GM19372 (cell line): Measurements from ENCODE around the gene ZSWIM6.

Experiments
- ATAC-seq: cut with Tn5 transposase; IDR thresholded peaks from one replicate; pipeline ENCODE4 v1.9.1; 2021; ENCODE audit warnings: mild to moderate bottlenecking, low read depth, moderate library complexity; ENCODE audit not compliant: unreplicated experiment

The ZSWIM6 gene

GRCh38 chr5:61576556-61576955 lies 244.5 kb downstream of the ZSWIM6 start:
- no peak for ATAC-seq

- no peak for ATAC-seq
Observed at GRCh38 chr5:61578858-61579503, 246.9 kb downstream of the ZSWIM6 start.

GRCh38 chr5:61582205-61582820 lies 250.3 kb downstream of the ZSWIM6 start:
- ATAC-seq, result no peak

GRCh38 chr5:61582887-61583286 lies 250.8 kb downstream of the ZSWIM6 start:
- ATAC-seq, result no peak

- ATAC-seq, result no peak
Observed at GRCh38 chr5:61586096-61587084, 254.3 kb downstream of the ZSWIM6 start.

GRCh38 chr5:61587125-61587524 lies 255.1 kb downstream of the ZSWIM6 start:
- ATAC-seq, result no peak

- no peak for ATAC-seq
Observed at GRCh38 chr5:61588216-61588615, 256.2 kb downstream of the ZSWIM6 start.

- no peak for ATAC-seq
Observed at GRCh38 chr5:61589946-61590345, 257.9 kb downstream of the ZSWIM6 start.

GRCh38 chr5:61590473-61590872 lies 258.4 kb downstream of the ZSWIM6 start:
- ATAC-seq, result no peak

GRCh38 chr5:61591859-61592258 lies 259.8 kb downstream of the ZSWIM6 start:
- no peak for ATAC-seq

- no peak for ATAC-seq
Observed at GRCh38 chr5:61595426-61595825, 263.4 kb downstream of the ZSWIM6 start.
